Fibroblast of skin of scalp (primary cell): ENCODE results near the gene MGAT4B.

ENCODE experiments used
- DNase-seq: peaks from one replicate; pipeline ENCODE4 v3.0.0-alpha.2; 2013

MGAT4B gene

DNA sequence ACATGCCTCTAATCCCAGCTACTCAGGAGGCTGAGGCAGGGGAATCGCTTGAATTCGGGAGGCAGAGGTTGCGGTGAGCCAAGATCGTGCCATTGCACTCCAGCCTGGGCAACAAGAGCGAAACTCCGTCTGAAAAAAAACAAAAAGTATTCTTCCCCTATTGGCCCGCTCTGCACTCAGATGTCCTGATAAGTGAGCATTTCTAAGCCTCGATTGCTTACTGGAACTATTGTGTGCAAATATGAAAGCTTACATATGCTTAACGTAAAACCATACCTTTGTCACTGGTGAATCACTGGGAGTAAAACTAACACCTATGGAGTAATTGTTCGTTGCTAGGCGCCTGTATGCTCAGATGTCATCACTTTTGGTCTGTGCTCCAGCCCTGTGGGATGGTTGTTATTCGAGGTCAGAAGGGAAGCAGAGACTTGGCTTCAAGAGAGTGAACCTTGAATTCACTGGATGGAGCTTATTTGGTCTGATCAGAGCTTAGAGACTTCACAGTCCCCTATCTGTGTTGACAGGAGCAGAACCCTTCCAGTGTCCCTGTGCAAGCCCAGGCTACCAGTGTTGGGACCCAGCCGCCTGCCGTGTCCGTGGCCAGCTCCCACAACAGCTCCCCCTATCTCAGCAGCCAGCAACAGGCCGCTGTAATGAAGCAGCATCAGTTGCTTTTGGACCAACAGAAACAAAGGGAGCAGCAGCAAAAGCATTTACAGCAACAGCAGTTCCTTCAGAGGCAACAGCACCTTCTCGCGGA lies 38.2 kb downstream of the MGAT4B start:
- no peak for DNase-seq

- no peak for DNase-seq
Measured at GRCh38 chr5:179767496-179768100, 39.1 kb downstream of the MGAT4B start.

GRCh38 chr5:179766726-179767455 lies 39.8 kb downstream of the MGAT4B start:
- DNase-seq = no peak

DNA sequence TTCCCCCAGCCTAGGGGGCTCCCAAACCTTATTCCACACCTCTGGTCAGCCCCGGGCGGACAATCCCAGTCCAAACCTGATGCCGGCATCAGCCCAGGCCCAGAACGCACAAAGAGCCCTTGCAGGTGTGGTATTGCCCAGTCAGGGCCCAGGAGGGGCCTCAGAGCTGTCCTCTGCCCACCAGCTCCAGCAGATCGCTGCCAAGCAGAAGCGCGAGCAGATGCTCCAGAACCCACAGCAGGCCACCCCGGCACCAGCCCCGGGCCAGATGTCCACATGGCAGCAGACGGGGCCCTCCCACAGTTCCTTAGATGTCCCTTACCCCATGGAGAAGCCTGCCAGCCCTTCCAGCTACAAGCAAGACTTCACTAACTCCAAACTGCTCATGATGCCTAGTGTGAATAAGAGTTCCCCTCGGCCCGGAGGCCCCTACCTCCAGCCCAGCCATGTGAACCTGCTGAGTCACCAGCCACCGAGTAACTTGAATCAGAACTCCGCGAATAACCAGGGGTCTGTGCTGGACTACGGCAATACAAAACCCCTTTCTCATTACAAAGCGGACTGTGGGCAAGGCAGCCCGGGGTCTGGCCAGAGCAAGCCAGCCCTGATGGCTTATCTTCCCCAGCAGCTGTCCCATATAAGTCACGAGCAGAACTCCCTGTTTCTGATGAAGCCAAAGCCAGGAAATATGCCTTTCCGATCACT lies 40.5 kb downstream of the MGAT4B start:
- DNase-seq = peak; percentile 40

- peak; percentile 89 for DNase-seq
Measured at GRCh38 chr5:179765400-179765799, 41.3 kb downstream of the MGAT4B start.

DNA sequence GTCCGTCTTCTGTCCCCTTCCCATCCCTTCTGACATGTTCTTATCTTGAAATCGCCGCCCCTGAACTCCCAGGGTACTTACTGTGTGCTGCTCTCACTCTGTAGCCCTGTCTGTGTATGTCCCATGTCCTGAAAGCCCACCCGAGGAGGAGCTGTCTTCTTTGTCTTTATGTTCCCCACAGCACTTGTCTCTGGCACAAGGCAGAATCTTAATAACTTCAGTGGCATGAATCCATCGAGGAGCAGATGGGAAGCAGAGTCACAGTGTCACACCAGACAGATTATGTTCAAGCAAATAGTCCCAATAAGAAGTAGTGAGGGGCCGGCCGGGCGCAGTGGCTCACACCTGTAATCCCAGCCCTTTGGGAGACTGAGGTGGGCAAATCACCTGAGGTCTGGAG lies 42.6 kb downstream of the MGAT4B start:
- no peak for DNase-seq

DNA sequence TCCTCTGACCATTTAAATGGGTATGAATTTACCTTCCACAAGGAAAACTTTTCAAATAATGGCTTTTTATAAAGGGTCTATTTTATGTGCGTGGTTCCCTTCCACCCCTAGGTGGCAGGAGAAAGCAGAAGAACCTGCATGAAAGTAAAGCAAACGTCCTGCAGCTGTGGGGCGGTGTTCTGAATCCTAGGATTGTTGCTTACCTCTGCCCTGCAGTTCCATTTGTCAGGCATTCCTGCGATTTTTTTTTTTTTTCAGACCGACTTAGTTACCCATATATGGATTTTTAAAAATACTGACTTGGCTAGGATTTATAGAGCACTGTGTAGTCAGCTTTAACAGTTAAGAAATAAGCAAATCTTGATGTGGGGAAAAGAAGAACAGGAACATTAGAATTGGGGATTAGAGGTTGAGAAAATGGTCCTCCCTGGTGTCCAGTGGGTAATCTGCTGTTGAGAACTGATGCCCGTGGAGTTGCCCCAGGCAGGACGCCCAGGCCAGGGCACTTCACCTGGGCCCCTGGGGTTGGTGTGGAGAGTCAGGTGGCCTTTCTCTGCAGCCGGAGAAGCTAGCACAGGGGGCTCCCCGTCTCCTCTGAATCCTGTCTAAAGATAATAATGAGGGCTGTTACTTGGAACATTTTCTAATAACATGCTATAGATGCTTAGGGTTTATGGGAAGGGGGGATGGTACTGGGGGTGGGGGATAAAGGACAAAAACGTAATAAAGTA lies 43.3 kb downstream of the MGAT4B start:
- peak; percentile 87 for DNase-seq

DNA sequence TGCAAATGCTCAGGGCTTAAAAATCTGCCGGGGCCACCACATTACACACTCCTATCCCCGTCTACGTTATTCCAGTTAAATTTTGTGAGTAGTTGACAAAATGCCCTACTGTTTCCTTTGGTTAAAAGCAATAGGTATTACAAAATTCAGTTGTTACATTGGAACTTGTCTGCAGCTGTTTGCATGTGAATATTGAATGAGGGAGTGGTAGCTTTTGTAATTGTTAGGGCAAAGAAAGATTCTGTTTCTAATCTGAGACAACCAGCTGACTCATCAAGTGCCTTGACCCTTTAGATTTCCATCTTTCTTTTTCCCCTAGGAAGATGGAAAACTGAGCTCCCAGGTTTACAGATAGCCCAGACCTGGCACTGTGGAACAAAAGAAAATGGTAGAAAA lies 43.9 kb downstream of the MGAT4B start:
- peak; percentile 47 for DNase-seq

GRCh38 chr5:179762079-179762780 lies 44.4 kb downstream of the MGAT4B start:
- no peak for DNase-seq

GRCh38 chr5:179759581-179760551 lies 46.8 kb downstream of the MGAT4B start:
- DNase-seq = no peak

GRCh38 chr5:179758955-179759354 lies 47.7 kb downstream of the MGAT4B start:
- DNase-seq = no peak

DNA sequence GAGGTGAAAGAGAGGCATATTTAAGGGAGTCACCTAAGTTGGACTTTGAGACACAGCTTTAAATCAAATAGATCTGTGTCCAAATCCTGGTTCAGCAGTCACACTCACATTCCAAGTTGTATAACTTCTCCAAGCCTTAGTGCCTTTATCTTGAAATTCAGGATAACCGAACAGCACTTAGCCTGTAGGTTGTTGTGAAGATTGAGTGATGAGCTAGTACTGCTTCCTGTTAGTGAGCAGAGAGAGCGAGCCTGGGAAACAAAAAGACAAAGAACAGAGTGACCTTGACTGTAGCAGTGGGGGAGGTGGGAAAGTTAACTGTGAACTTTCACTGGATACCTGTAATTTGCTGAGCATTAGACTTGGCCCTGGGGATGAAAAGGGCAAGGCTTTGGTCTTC lies 51.6 kb downstream of the MGAT4B start:
- no peak for DNase-seq

GRCh38 chr5:179753971-179754370 lies 52.7 kb downstream of the MGAT4B start:
- DNase-seq = no peak

- no peak for DNase-seq
Measured at GRCh38 chr5:179749857-179750508, 56.7 kb downstream of the MGAT4B start.

GRCh38 chr5:179747811-179748210 lies 58.9 kb downstream of the MGAT4B start:
- DNase-seq = no peak
